Right lung (tissue), 5 donors: ENCODE measurements around the gene ST6GALNAC2. TPM values are rescaled to one million over a fixed set of nuclear protein-coding genes. Genes with fewer than 3 reads are reported as not detected.
"Not testable (repeated sequence)": the region's sequence is repeated elsewhere in the genome, so short reads cannot be mapped to it uniquely, and the experiment has no call there.

Source experiments
- DNase-seq, 2 donors: peaks; one replicate each; pipeline ENCODE4 v3.0.0-alpha.2; 2013
- polyA plus RNA-seq, 5 donors: library from polyadenylated mRNA; unstranded; fragments of 120-200 nt; gene quantifications; one replicate each; pipeline versions ENCODE4 v1.2.1 to v1.2.3, GENCODE V29; 2013; ENCODE audit warnings: inconsistent platforms in 1 of 5, low replicate concordance in 1 of 5; ENCODE audit not compliant: insufficient read length in 5 of 5, insufficient read depth in 1 of 5

Gene ST6GALNAC2
- polyA plus RNA-seq, 5 donors: 1.2 to 6.2 (median 4.0) TPM

GRCh38 chr17:76528528-76529223, 57.0 kb downstream of the ST6GALNAC2 start:
- no peak for DNase-seq

GRCh38 chr17:76528156-76528527, 57.5 kb downstream of the ST6GALNAC2 start:
- no peak for DNase-seq

GRCh38 chr17:76527430-76528111, 58.1 kb downstream of the ST6GALNAC2 start:
- DNase-seq: no peak

- not testable (repeated sequence) for DNase-seq
Observed at GRCh38 chr17:76527016-76527415, 58.6 kb downstream of the ST6GALNAC2 start.

- not testable (repeated sequence) for DNase-seq
Observed at GRCh38 chr17:76525513-76525833, 60.2 kb downstream of the ST6GALNAC2 start.

GRCh38 chr17:76524598-76525512, 60.8 kb downstream of the ST6GALNAC2 start:
- no peak for DNase-seq

- no peak for DNase-seq
Observed at GRCh38 chr17:76523084-76524037, 62.3 kb downstream of the ST6GALNAC2 start.

GRCh38 chr17:76521683-76522082, 64.0 kb downstream of the ST6GALNAC2 start:
- DNase-seq: not testable (repeated sequence)

GRCh38 chr17:76521262-76521661, 64.4 kb downstream of the ST6GALNAC2 start:
- no peak for DNase-seq

GRCh38 chr17:76519048-76519966, 66.4 kb downstream of the ST6GALNAC2 start:
- no peak for DNase-seq

- DNase-seq: no peak
Observed at GRCh38 chr17:76517638-76518038, 68.0 kb downstream of the ST6GALNAC2 start.

Other genes starting within 250 kb of the ST6GALNAC2 start
- gene PRPSAP1, start 231.9 kb downstream of the ST6GALNAC2 start, polyA plus RNA-seq: 10 to 100 TPM; 76.4 to 93.8 (median 82.5) TPM
- 1 to 10 TPM; 3.2 to 9.1 (median 4.3) TPM for gene SPHK1, start 201.3 kb downstream of the ST6GALNAC2 start, polyA plus RNA-seq
- gene UBE2O, start 132.7 kb downstream of the ST6GALNAC2 start, polyA plus RNA-seq: 10 to 100 TPM; 21.0 to 28.6 (median 22.3) TPM
- under 1 TPM in 3 of 5 donors, not detected in 2; 0.05 to 0.22 (median 0.19) TPM for gene AANAT, start 118.3 kb downstream of the ST6GALNAC2 start, polyA plus RNA-seq
- gene RHBDF2, start 84.4 kb downstream of the ST6GALNAC2 start, polyA plus RNA-seq: 10 to 100 TPM in 1 of 5 donors, 1 to 10 TPM in 4; 4.9 to 10.9 (median 9.0) TPM
- 10 to 100 TPM; 16.5 to 43.8 (median 30.4) TPM for gene CYGB, start 48.2 kb downstream of the ST6GALNAC2 start, polyA plus RNA-seq
- gene PRCD, start 45.8 kb downstream of the ST6GALNAC2 start, polyA plus RNA-seq: 10 to 100 TPM in 2 of 5 donors, 1 to 10 TPM in 3; 6.2 to 10.6 (median 9.2) TPM
- gene ST6GALNAC1, start 57.9 kb upstream of the ST6GALNAC2 start, polyA plus RNA-seq: 1 to 10 TPM; 2.2 to 4.2 (median 3.2) TPM
- gene MXRA7, start 125.1 kb upstream of the ST6GALNAC2 start, polyA plus RNA-seq: 100 to 1,000 TPM in 1 of 5 donors, 10 to 100 TPM in 4; 74.3 to 110 (median 96.2) TPM
- gene JMJD6, start 140.7 kb upstream of the ST6GALNAC2 start, polyA plus RNA-seq: 10 to 100 TPM; 20.2 to 28.9 (median 25.5) TPM
- 10 to 100 TPM; 37.4 to 43.3 (median 38.9) TPM for gene METTL23, start 141.0 kb upstream of the ST6GALNAC2 start, polyA plus RNA-seq
- gene SRSF2, start 151.5 kb upstream of the ST6GALNAC2 start, polyA plus RNA-seq: 100 to 1,000 TPM; 344 to 442 (median 352) TPM
- gene MFSD11, start 152.3 kb upstream of the ST6GALNAC2 start, polyA plus RNA-seq: 10 to 100 TPM; 27.7 to 38.5 (median 30.9) TPM